SK-MEL-5 (cell line): ENCODE measurements around the gene CEPT1. TPM values are rescaled to one million over a fixed set of nuclear protein-coding genes. Genes with fewer than 3 reads are reported as not detected.

Source experiments
- DNase-seq: peaks from one replicate; pipeline ENCODE4 v3.0.0-alpha.2; 2016; ENCODE audit warnings: low read depth, low spot score
- in situ Hi-C: cut with HindIII; loops from 2 replicates; pipeline ENCODE4 v1.10.0; 2016; ENCODE audit warnings: low sequenced_read_pairs, high pct_unique_total_duplicates, low pct_unique_long_range_greater_than_20kb
- total RNA-seq: library from RNA; depleted of rRNA; stranded (reverse); fragments of >200 nt; shearing (Covaris generic); gene quantifications from 2 replicates; pipeline ENCODE4 v1.2.3, GENCODE V29; 2014

CEPT1 gene
- total RNA-seq, 1 experiment from 2014 or later, result 29.1 TPM

DNA sequence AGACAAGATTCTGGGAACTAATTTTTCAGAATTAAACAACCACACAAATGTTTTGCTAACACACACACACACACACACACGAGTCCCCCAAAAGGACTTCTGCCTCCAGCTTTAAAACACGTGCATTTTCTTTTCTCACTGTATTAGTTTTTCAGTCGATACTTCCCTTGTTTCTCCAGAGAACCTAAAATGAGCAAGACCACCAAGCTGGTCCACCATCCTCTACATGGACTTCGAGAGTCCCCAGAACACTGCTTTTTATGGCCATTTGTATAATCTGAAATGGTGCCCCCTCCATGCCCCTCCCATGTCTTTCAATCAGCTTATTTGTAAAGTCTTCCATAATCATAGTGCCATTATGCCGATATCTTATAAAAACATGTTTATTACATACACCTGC lies 76.7 kb downstream of the CEPT1 start:
- in situ Hi-C loops, result no loop called here
- no peak for DNase-seq

DNA sequence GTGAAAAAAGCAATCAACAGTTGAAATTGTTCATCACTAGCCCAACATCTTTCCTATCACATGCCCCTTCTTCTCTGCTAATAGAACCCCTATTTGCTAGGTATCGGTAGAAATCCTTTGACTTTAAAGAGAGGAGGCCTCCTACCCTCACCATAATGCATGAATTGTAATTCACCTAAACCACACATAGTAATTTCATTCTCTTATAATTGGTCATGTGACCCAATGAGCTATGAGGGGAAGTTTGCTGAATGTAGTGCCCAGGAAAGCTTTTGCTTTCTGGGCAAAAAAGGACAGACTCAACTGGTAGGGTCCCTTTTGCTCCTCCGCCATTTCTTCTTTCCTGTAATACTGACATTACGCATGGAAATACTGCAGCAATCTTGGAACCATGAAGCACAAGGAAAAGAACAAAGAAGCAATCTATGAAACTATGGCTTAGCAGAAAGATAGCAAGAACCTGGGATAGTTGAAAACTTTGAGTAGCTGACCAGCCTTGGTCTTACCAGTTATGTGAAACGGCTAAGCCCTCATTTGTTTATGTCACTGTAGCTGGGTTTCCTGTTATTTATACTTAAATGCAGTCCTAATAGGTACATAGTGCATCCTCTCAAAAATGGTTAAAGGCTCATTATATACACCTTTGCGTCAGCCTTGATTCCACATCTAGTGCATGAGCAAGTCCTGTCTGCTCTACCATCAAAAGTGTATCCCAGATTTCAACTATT lies 77.3 kb downstream of the CEPT1 start:
- no peak for DNase-seq
- in situ Hi-C loops, result no loop called here

DNA sequence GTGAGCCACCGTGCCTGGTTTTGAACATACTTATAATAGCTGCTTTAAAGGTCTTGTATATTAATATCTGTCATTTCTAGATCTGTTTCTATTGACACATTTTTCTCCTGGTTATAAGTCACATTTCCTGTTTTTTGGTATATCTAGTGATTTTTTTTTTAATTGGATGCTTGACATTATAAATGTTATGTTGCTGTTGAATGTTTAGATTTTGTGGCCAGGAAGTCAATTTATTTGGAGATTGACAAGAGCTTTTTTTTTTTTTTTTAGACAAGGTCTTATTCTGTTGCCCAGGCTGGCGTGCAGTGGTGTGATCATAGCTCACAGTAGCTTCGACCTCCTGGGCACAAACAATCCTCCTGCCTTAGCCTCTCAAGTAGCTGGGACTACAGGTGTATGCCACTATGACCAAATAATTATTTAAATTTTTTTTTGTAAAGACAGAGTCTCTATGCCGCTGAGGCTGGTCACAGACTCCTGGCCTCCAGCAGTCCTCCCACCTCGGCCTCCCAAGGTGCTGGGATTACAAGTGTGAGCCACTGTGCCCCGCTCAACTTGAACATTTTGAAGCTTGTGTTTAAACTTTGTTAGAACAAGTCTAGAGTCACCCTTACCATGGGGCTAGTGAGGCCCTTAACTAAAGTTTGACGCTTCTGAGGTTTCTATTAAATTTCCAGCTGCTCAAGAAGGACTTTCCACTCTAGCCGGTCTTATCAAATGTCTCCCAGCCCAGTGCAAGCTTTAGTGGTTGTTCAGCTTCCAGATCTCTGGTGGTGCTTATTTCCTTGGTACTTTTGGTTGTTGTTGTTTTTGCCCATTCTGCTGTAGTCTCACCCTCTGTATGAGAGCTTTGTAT lies 78.9 kb downstream of the CEPT1 start:
- in situ Hi-C loops, result no loop called here
- DNase-seq, result no peak

DNA sequence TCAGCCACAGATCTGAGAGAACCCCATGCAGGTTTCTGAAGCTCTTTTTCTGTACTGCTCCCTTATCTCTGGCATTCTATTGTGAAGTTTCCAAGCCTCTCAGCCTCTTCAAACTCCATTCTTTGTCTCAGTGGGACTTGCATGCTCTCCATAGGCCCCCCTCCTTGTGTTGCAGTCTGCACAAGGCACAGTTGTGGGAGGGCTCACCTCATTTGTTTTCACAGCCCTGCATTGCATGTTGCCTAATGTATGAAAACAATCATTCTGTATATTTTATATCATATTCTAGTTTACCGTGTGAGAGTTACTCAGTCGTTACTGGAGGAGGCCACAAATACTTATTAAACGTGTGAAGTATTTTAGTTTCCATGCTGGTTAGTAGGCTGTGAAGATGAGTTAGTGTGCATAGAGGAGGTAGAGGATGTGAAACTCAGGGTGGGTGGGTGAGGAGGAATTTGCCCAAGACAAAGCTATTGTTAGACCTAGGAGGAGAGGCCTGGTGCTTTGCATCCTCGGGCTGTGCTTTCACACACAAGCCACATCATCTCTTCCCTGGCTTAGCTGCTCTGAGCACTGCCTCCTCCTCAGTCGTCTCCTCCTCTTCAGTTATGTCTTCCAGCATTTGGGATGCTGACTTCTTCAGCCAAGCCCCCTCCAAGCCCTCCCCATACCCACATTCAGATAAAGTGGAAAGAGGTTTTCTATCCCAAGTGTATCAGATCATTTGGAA lies 79.7 kb downstream of the CEPT1 start:
- DNase-seq, result no peak
- in situ Hi-C loops, result no loop called here

DNA sequence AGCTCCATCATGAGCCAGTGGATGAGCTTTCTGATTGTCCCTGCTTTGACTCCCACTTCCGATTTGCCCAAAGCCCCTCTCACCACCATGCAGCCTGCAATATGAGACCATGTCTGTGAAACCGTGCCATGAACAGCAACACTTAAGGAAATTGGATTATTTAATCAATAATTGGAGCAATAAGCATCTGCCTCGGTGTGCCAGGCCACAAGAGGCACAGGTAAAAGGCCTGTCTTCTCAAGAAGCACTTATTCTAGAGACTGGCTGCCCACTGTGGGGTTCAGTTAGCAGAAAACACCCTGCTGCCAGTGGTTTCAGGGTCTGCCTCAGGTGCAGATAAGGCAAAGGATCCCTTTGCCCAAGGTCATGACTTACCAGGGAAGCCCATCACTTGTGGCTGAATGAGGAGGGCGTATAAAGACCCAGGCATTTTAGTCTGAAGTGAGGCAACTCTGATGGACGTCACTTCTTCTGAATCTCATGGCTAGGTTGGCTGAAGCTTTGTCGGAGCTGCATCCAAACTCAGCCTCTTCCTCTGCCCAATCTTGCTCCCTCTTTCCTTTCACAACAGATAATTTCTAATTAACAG lies 80.4 kb downstream of the CEPT1 start:
- DNase-seq, result no peak
- in situ Hi-C loops, result no loop called here

DNA sequence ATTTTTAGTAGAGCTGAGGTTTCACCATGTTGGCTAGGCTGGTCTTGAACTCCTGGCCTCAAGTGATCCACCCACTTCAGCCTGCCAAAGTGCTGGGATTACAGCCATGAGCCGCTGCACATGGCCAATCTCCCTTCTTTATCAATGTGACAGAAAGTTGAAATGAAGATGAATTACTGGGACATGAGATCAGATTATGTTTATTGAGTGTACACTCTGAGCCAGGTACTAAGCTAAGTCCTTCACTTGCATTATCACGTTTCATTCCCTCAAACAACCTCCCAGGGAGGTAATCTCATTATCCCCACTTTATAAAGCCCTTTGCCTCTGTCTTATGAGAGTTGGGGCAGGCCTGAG lies 81.2 kb downstream of the CEPT1 start:
- in situ Hi-C loops, result no loop called here
- DNase-seq, result no peak

DNA sequence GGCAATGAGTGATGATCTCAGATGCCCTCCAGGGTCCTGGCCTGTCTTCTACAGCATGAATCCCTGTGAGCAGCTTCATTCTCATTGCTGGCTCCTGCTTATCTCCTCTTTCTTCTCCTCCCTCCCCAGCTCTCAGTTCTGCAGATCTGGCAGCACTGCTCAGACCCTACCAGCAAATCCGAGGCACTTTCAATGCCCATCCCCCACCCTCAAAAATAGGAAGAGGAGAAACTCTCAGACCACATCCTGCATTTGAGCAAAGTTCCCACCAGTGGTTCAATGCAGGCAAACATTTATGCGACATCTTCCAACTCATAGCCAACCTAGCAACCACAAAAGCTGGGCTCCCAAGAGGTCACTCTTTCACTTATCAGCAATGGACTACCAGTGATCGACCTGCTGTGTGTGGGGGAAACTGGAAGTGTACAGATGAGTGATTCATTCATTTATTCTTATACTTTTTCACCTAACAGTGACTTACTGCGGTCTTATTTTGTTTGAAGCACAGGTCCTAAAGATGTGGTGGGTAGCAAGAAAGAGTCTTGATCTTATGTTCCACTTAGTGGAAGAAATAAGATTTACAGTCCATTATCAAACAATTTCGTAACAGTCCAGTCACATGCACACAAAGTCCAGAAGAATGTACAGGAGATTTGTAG lies 81.7 kb downstream of the CEPT1 start:
- no peak for DNase-seq
- in situ Hi-C loops, result no loop called here

DNA sequence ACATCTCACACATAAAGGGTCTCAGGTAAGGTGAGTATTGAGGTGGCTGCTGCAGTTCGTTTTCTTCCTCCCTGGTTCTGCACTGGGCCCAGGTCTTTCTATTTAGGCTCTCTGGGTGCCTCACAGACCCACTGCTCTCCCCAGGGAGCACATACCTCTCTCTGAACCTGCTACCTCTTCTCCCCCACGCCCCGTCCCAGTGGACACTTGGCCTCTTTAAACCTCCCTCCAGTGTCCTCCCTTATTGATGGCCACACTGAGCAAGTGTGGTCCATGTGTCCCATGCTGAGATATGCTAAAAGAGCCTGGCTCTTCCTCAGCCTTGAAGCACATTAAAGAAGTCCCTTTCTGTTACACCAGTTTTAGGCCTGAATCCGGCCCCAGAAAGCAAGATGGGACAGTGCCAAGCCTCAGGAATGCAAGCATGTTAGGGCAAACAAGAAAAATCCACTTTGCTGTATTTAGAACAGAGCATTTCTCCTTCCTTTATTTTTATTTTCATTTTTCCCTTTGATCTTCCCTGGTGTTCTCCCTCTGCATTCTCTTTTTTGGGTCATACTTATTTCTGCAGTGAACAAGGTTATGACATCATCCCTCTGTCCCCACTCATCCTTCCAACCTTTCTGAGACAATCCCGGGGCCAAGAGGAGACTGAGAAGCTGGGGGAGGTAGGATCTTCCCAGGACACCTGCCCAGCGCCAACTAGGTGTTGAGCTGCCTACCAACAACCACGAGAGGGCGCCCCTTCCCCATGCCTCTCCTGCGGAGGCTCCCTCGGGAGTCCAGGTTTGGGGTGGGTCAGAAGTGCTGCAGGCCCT lies 82.5 kb downstream of the CEPT1 start:
- peak; percentile 74 for DNase-seq
- in situ Hi-C loops, result no loop called here

DNA sequence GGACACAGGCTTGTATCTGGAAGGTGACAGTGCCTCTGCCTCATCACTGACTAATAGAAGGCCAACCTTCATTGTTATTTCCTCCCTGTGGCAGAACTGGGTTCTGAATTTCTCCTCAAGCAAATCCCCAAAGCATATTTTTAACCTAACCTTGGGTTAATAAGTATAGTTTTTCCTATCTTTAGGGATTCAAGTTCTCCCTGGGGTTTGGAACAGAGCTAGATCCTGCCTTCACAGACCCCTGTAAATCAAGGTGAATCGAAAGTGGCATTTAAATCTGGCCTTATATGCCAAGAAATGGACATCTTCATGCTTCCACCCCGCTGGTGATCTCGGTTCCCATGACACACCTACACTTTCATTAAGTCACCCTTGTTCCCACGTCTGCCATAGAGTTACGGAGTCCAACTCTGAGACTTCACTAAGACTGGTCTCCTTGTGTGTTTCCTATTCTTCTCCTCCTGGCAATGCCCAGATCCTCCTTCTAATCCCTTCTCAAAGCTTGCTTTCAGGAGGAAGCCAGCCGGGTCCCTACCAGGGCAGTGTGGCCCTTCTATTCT lies 83.2 kb downstream of the CEPT1 start:
- in situ Hi-C loops, result no loop called here
- DNase-seq, result no peak

DNA sequence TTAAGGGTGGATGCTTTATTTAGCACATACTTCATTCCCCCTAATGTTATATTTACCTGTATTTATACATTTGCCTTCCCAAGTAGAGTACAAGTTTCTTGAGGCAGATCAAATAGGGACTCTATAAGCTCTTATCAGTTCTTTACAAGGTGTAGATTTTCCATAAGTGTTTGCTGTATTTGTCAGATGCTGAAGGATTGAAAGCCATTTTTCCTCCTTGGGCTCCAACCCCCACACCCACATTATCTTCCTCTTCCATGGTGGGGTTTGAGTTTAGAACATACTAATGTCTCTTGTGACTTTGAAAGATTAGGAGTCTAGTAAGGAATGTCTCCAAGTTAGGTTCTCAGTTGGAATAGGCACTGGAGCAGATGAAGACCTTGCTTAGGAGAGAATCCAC lies 85.1 kb downstream of the CEPT1 start:
- in situ Hi-C loops, result no loop called here
- no peak for DNase-seq

DNA sequence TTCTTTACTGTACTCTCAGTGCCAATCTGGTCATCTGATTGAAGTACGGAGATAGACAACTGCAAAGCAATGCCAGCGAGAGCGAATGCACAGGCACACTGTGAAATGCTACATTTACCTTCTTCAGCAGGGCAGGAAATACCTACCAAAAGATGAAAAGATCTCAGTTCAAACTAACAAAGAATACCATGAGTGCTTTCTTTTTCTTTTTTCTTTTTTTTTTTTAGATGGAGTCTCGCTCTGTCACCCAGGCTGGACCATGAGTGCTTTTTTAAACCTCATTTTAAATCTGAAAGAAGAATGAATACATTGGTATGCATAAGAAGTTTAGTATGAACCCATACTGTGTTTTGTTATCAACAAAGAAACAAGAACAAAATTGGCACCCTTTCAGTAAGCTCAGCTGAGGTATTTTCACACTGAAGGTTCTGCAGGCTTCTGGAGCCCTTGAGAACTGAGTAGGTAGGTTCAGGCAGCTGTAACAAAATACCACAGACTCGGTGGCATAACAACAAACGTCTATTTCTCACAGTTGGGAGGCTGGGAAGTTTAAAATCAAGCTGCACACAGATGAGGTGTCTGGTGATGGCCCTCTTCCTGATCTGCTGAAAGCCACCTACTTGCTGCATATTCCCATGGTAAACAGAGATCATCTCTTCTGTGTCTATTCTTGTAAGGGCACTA lies 85.8 kb downstream of the CEPT1 start:
- in situ Hi-C loops, result no loop called here
- DNase-seq, result no peak

DNA sequence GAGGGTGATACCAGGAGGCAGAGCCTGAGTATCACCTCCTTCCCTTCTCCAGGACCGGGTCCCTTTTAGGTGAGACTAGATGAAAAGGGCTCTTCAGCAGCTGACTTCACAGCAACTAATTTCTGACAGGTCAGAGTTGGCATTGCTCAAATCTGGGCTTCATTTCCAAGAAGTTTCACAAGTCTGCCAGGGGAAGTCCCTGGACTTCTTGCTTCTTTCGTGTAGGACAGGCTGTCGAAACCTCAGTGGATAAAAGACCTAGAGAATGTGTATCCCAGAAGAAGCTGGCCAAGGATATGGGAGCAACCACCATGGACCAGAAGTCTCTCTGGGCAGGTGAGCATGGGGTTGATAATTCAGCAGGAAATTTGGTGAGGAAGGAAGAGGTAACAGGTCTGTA lies 87.4 kb downstream of the CEPT1 start, which contains the start of gene CHI3L2:
CHI3L2 (plus strand) TSS at position 280 of the 400 bp plus-strand sequence; CDS start at position 297, 17 bp downstream.
- DNase-seq, result no peak
- in situ Hi-C loops, result no loop called here

DNA sequence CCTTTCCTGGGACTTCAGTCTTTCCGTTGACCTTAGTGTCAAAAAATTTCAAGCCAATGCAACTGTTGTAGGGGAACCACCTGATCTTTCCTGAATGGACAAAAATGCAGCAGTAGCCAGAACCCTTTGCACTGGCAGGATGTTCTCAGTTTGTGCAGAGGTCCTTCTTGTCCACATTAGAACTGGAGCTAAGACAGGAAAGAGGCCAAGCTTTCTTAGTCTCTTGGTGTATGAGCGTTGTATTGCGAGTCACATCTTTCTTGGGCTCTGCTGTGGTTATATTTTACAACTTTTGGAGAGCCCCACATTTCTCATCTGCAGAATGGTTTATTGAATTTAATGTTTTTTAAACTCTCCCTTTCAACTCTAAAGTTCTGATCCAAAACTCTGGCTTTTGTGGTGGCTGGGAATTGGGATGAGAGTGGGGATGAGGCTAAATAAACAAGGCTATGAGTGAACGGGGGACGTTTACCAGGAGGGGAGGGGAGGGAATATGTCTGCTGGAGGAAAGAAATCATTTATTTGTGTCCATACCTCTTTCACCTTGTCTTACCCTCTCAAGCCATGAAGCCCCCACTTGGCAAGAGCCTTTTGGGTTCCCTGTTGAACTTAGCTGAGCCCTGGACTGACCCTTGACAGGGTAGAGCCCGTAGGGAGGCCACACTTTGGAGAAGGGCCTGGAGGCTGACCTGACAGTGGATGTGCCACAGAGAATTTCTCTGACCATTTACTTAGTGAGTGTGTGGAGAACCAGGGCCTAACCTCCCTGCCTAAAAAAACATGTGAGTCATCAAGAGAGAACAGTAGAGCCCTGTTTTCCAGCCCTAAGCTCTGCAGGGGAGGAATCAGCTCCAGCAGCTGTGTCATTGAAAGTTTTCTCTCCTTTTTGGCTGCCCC lies 88.1 kb downstream of the CEPT1 start:
- peak; percentile 83 for DNase-seq
- in situ Hi-C loops, result no loop called here

DNA sequence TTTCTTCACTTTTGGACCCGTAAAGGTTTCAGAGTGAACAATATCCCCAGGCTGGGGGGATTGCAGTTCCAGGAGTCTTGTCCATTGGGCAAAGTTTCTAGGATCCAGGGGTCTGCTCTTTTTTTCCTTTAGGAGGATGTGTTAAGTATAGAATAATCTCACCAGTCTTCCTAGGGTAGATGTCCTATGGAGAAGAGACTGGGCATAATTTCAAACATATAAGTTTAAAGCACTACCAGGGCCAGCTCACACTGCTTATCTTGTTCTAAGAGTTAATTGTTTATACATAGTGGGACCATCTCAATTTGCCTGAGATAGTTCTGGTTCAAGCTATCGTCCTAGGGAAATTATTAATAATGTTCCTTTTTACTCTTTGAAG lies 88.7 kb downstream of the CEPT1 start:
- in situ Hi-C loops, result no loop called here

DNA sequence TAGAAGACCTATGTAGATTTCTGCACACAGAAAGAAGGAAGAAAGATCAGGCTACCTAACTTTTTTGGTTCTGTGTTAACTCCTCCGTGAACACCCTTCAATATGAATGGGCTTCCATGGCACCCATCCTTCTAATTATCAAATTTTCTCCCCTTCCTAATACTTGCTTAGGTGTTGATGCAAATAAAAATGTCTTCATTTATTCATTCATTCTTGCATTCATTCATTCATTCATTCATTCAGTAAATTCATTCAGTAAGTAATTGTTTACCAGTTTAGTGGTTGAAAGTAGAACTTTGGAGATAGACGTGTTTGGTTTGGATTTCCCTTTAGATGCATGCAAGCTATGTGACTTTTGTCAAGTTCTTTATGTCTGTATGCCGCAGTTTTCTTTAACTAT lies 92.1 kb downstream of the CEPT1 start:
- DNase-seq, result no peak
- in situ Hi-C loops, result no loop called here

More for the DNA sequence above, 88.7 kb downstream of the CEPT1 start:
- no peak for DNase-seq
